Fibroblast of lung (primary cell): Measurements from ENCODE around the gene COL3A1. TPM values are rescaled to one million over a fixed set of nuclear protein-coding genes. Genes with fewer than 3 reads are reported as not detected.
A peak's percentile ranks its signal among the peaks of the same experiment; 100 is the strongest.

ENCODE experiments used
- DNase-seq, 2 donors: peaks; one replicate each; pipeline versions ENCODE4 v3.0.0 to v3.0.0-alpha.2; 2010; ENCODE audit warnings: low read depth in 2 of 2
- H2AFZ ChIP-seq: 2 replicates; pipeline ENCODE4 v1.5.1; 2012; ENCODE audit warnings: low read length, control low read depth, inconsistent platforms
- H3K27ac ChIP-seq: 2 replicates; pipeline ENCODE4 v1.5.1; 2011; ENCODE audit warnings: low read length, control low read depth; ENCODE audit not compliant: insufficient read depth
- H3K27me3 ChIP-seq: 2 replicates; pipeline ENCODE4 v1.5.1; 2011; ENCODE audit warnings: mild to moderate bottlenecking, low read length; ENCODE audit not compliant: control insufficient read depth, insufficient read depth
- H3K36me3 ChIP-seq: 2 replicates; pipeline ENCODE4 v1.5.1; 2011; ENCODE audit warnings: low read length; ENCODE audit not compliant: control insufficient read depth, insufficient read depth
- H3K4me1 ChIP-seq: 2 replicates; pipeline ENCODE4 v1.5.1; 2011; ENCODE audit warnings: low read length; ENCODE audit not compliant: control insufficient read depth, insufficient read depth; ENCODE audit errors: extremely low read depth
- H3K4me2 ChIP-seq: 2 replicates; pipeline ENCODE4 v1.5.1; 2011; ENCODE audit warnings: low read length, control low read depth; ENCODE audit not compliant: insufficient read depth; ENCODE audit errors: extremely low read depth
- H3K4me3 ChIP-seq, 4 experiments: fragments of 200-600 bp in 1 of 4; sonication (generic) in 1 of 4; replicated peaks in 1 of 4; 2 replicates each; pipeline ENCODE4 v1.5.1; 2011 to 2016; ENCODE audit warnings: low read length in 4 of 4, low read depth in 3 of 4, mild to moderate bottlenecking in 3 of 4, control low read depth in 2 of 4, inconsistent platforms in 1 of 4, mixed read lengths in 1 of 4; ENCODE audit not compliant: insufficient read depth in 1 of 4; ENCODE audit errors: control extremely low read depth in 1 of 4
- H3K79me2 ChIP-seq: 2 replicates; pipeline ENCODE4 v1.5.1; 2012; ENCODE audit warnings: mild to moderate bottlenecking, low read length, inconsistent platforms; ENCODE audit not compliant: control insufficient read depth, insufficient read depth
- H3K9ac ChIP-seq: 2 replicates; pipeline ENCODE4 v1.5.1; 2011; ENCODE audit warnings: mild to moderate bottlenecking, low read length, control low read depth; ENCODE audit not compliant: insufficient read depth
- H3K9me3 ChIP-seq: 2 replicates; pipeline ENCODE4 v1.5.1; 2012; ENCODE audit warnings: low read depth, low read length; ENCODE audit not compliant: control insufficient read depth, insufficient read depth
- H4K20me1 ChIP-seq: 2 replicates; pipeline ENCODE4 v1.5.1; 2011; ENCODE audit warnings: low read length; ENCODE audit not compliant: control insufficient read depth, insufficient read depth; ENCODE audit errors: extremely low read depth
- CTCF ChIP-seq, 2 donors: IDR thresholded peaks in 1 of 2; conservative IDR thresholded peaks in 1 of 2; 1 replicate in 1 of 2; 2 replicates in 1 of 2; pipeline ENCODE4 v1.5.1; 2011 to 2012; ENCODE audit warnings: low read length in 2 of 2, control low read depth in 1 of 2, inconsistent platforms in 1 of 2, low read depth in 1 of 2, mild to moderate bottlenecking in 1 of 2
- EZH2 ChIP-seq: IDR thresholded peaks from 2 replicates; pipeline ENCODE4 v1.5.1; 2012; ENCODE audit warnings: low read length, control low read depth, mild to moderate bottlenecking; ENCODE audit errors: missing control alignments
- polyA plus RNA-seq, 2 donors: library from polyadenylated mRNA; depleted of rRNA in 1 of 2; stranded (reverse) in 1 of 2; unstranded in 1 of 2; fragments of >200 nt; gene quantifications; 2 replicates each; pipeline ENCODE4 v1.2.1, GENCODE V29; 2011 to 2012; ENCODE audit warnings: missing spikeins in 1 of 2
- total RNA-seq: library from RNA; depleted of rRNA; stranded (reverse); fragments of >200 nt; gene quantifications from 2 replicates; pipeline ENCODE4 v1.2.1, GENCODE V29; 2014

The COL3A1 gene
- total and polyA plus RNA-seq, 2 donors (not counting 1 experiment from before 2014, with no cell fraction given): 925 to 2,255 TPM

GRCh38 chr2:189047171-189047888, 73.2 kb downstream of the COL3A1 start:
- H3K79me2 ChIP-seq: no peaks in the 10 kb centered on the region
- no peak overlapping the region for H2AFZ ChIP-seq
- DNase-seq: no peak
- peaks cover 18% of the 10 kb centered on the region for H3K36me3 ChIP-seq
- H3K9me3 ChIP-seq: no peaks in the 10 kb centered on the region
- H3K9ac ChIP-seq: no peak overlapping the region
- no peak overlapping the region for H3K4me2 ChIP-seq
- no peaks in the 10 kb centered on the region for H3K4me1 ChIP-seq
- no peaks in the 10 kb centered on the region for H3K27me3 ChIP-seq
- TF ChIP-seq EZH2: no peak
- no peak for TF ChIP-seq CTCF (conservative IDR thresholded peaks at IDR 0.05 in 1 of 2, IDR thresholded peaks at IDR 0.05 in 1 of 2; ENCODE audit: low read depth in 1 of 2, low read length in 2 of 2)
- H4K20me1 ChIP-seq: peaks cover 4% of the 10 kb centered on the region
- H3K4me3 ChIP-seq: no peak overlapping the region
- no peak overlapping the region for H3K27ac ChIP-seq

- H3K27ac ChIP-seq: no peak overlapping the region
- peaks cover 19% of the 10 kb centered on the region for H3K36me3 ChIP-seq
- no peak overlapping the region for H3K4me3 ChIP-seq
- H3K79me2 ChIP-seq: no peaks in the 10 kb centered on the region
- H3K27me3 ChIP-seq: no peaks in the 10 kb centered on the region
- no peak for TF ChIP-seq CTCF (conservative IDR thresholded peaks at IDR 0.05 in 1 of 2, IDR thresholded peaks at IDR 0.05 in 1 of 2; ENCODE audit: low read depth in 1 of 2, low read length in 2 of 2)
- no peak for TF ChIP-seq EZH2
- DNase-seq: no peak
- no peaks in the 10 kb centered on the region for H3K4me1 ChIP-seq
- H4K20me1 ChIP-seq: peaks cover 4% of the 10 kb centered on the region
- H3K4me2 ChIP-seq: no peak overlapping the region
- no peaks in the 10 kb centered on the region for H3K9me3 ChIP-seq
- no peak overlapping the region for H2AFZ ChIP-seq
- H3K9ac ChIP-seq: no peak overlapping the region
Observed at GRCh38 chr2:189048189-189048588, 74.0 kb downstream of the COL3A1 start.

DNA sequence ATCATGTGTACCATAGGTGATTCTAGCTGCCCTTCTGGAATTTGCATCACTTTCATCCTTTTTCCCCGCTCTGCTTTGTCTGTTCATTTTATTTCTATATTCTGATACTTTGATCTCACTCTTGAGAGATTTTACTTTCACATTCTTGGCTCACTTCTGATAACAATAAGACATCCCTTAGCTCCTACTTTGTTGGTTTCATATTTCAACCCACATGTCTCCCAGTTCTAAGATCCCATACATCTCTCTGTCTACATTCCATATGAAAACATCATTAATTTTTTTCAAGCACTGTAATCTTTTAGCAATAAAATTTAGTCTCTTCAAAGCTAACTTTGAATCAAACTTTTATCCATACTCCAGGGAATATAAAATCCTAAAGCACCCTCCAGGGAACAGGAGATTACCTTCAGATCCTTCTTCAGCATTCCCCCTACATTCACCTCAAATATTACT, 75.6 kb downstream of the COL3A1 start:
- peak in 1 of 2 donors; percentile 56 for DNase-seq
- Histone ChIP-seq H2AFZ (no peak overlapping the region), H3K9me3 (no peaks in the 10 kb centered on the region), H3K27ac (no peak overlapping the region), H3K27me3 (no peaks in the 10 kb centered on the region), H3K4me2 (no peak overlapping the region), H3K4me1 (no peaks in the 10 kb centered on the region), H3K36me3 (peaks cover 18% of the 10 kb centered on the region), H4K20me1 (peaks cover 4% of the 10 kb centered on the region), H3K79me2 (no peaks in the 10 kb centered on the region), H3K4me3 (no peak overlapping the region), H3K9ac (no peak overlapping the region)
- no peak for TF ChIP-seq EZH2
- TF ChIP-seq CTCF (conservative IDR thresholded peaks at IDR 0.05 in 1 of 2, IDR thresholded peaks at IDR 0.05 in 1 of 2; ENCODE audit: low read depth in 1 of 2, low read length in 2 of 2): no peak
